BJ (cell line): ENCODE results near the gene MINDY3. TPM values are rescaled to one million over a fixed set of nuclear protein-coding genes. Genes with fewer than 3 reads are reported as not detected.

Source experiments
- CTCF ChIA-PET: fragments of 350-600 bp; formaldehyde crosslinking; extraction: SDS; loops from one replicate; lab custom pipeline; 2021; ENCODE audit warnings: antibody characterized with exemption, inconsistent platforms; lab: Yijun Ruan, JAX
- POLR2A ChIA-PET: fragments of 300-600 bp; sonication (Branson Sonifier 250); formaldehyde crosslinking; extraction: SDS; loops from one replicate; lab custom pipeline; 2021; ENCODE audit warnings: antibody characterized with exemption; lab: Charles Lee
- DNase-seq: peaks from one replicate; pipeline ENCODE4 v3.0.0-alpha.2; 2011; ENCODE audit warnings: low read depth
- H3K27me3 ChIP-seq: 2 replicates; pipeline ENCODE4 v1.6.0; 2011; ENCODE audit warnings: low read length; ENCODE audit not compliant: control insufficient read depth, insufficient read depth
- H3K36me3 ChIP-seq: 2 replicates; pipeline ENCODE4 v1.5.1; 2011; ENCODE audit warnings: low read length; ENCODE audit not compliant: control insufficient read depth, insufficient read depth
- H3K4me3 ChIP-seq: 2 replicates; pipeline ENCODE4 v1.5.1; 2011; ENCODE audit warnings: low read depth, mild to moderate bottlenecking, control low read depth, low read length
- CTCF ChIP-seq: IDR thresholded peaks from 2 replicates; pipeline ENCODE4 v1.5.1; 2011; ENCODE audit warnings: low read depth, mild to moderate bottlenecking, control low read depth, inconsistent platforms, low read length, moderate library complexity; ENCODE audit not compliant: insufficient read depth
- polyA minus RNA-seq: library from RNA; depleted of rRNA, polyadenylated mRNA; stranded (reverse); fragments of >200 nt; gene quantifications from 2 replicates; pipeline ENCODE4 v1.2.3, GENCODE V29; 2011; rRNA and poly(A)+ RNA removed
- polyA plus RNA-seq: library from polyadenylated mRNA; depleted of rRNA; stranded (reverse); fragments of >200 nt; gene quantifications from 2 replicates; pipeline ENCODE4 v1.2.3, GENCODE V29; 2011; rRNA removed

The MINDY3 gene
- polyA plus RNA-seq (11.9 and 21.9 TPM in 2 replicates), polyA minus RNA-seq (13.8 and 17.4 TPM in 2 replicates)

- CTCF ChIA-PET: interaction anchor here (0.7 to 0.9 kb wide), 2 partner anchors 12 to 16 kb away, joined by 3 read pairs; no protein-coding TSS in a partner anchor
- TF ChIP-seq CTCF: no peak
- Histone ChIP-seq H3K36me3 (no peaks in the 10 kb centered on the region), H3K4me3 (peak within 1 kb of the TSS; percentile 81), H3K27me3 (no peaks in the 10 kb centered on the region)
- peak; percentile 28 for DNase-seq
- POLR2A ChIA-PET: no interaction called here
These were observed at the start of gene MINDY3 for GRCh38 chr10:15859906-15860691. Gene MINDY3 (minus strand): TSS chr10:15860507. CDS start chr10:15860299, 208 bp downstream.

GRCh38 chr10:15901889-15902288 is 41.6 kb upstream of the MINDY3 start:
- CTCF ChIA-PET: interaction anchor here (0.6 to 3.1 kb wide), 12 partner anchors 9 to 876 kb away, joined by 3 to 9 read pairs (median 6); no protein-coding TSS in a partner anchor
- no peak for DNase-seq
- POLR2A ChIA-PET: no interaction called here
- H3K4me3 ChIP-seq: no peak overlapping the region
- no peaks in the 10 kb centered on the region for H3K36me3 ChIP-seq
- TF ChIP-seq CTCF: no peak
- no peaks in the 10 kb centered on the region for H3K27me3 ChIP-seq

GRCh38 chr10:15898046-15898445 is 37.7 kb upstream of the MINDY3 start:
- peak; percentile 35 for TF ChIP-seq CTCF
- no peak overlapping the region for H3K4me3 ChIP-seq
- no peak for DNase-seq

GRCh38 chr10:15897287-15897686 is 37.0 kb upstream of the MINDY3 start:
- no peak for TF ChIP-seq CTCF
- ChIA-PET POLR2A (no interaction called here), CTCF (interaction anchor here (1.4 kb wide), 1 partner anchor 11 kb away, joined by 4 read pairs; no protein-coding TSS in a partner anchor)
- H3K27me3 ChIP-seq: no peaks in the 10 kb centered on the region
- H3K36me3 ChIP-seq: no peaks in the 10 kb centered on the region
- DNase-seq: no peak
- no peak overlapping the region for H3K4me3 ChIP-seq

More at GRCh38 chr10:15898046-15898445, 37.7 kb upstream of the MINDY3 start:
- Histone ChIP-seq H3K27me3 (no peaks in the 10 kb centered on the region), H3K36me3 (no peaks in the 10 kb centered on the region)
- ChIA-PET CTCF (no interaction called here), POLR2A (no interaction called here)

- CTCF ChIA-PET: interaction anchor here (1.4 kb wide), 1 partner anchor 10 kb away, joined by 4 read pairs; no protein-coding TSS in a partner anchor
- DNase-seq: no peak
- Histone ChIP-seq H3K27me3 (no peaks in the 10 kb centered on the region), H3K36me3 (no peaks in the 10 kb centered on the region), H3K4me3 (no peak overlapping the region)
- TF ChIP-seq CTCF: no peak
- POLR2A ChIA-PET: no interaction called here
These were observed 36.3 kb upstream of the MINDY3 start for GRCh38 chr10:15896654-15897053.
